Measurements from ENCODE around the gene NDUFA6. TPM values are rescaled to one million over a fixed set of nuclear protein-coding genes. Genes with fewer than 3 reads are reported as not detected.

Gene NDUFA6
- total and polyA plus RNA-seq, 3 donors from 2014 or later: 41.1 to 81.4 (median 53.3) TPM

- Histone ChIP-seq H3K36me3 (ENCODE audit: low read depth, missing control alignments) (no peaks in the 10 kb centered on the region), H3K4me1 (no peaks in the 10 kb centered on the region), H3K4me3 (no peak overlapping the region), H3K9me3 (no peaks in the 10 kb centered on the region), H3K27me3 (no peaks in the 10 kb centered on the region), H3K27ac (no peak overlapping the region)
- DNase-seq: no peak
- TF ChIP-seq POLR2A (IDR thresholded peaks at IDR 0.05): no peak
- TF ChIP-seq CTCF (IDR thresholded peaks at IDR 0.05): no peak
- intact Hi-C loops (cut with DNase I; ENCODE audit: low total_unique reads): no loop called here
- 95 to 96% methylated on average over 7 to 10 of the region's 10 CpGs for WGBS, 2 donors
Measured at GRCh38 chr22:42062506-42063170, 27.9 kb downstream of the NDUFA6 start.

GRCh38 chr22:42061041-42061440 lies 29.5 kb downstream of the NDUFA6 start:
- no peaks in the 10 kb centered on the region for H3K9me3 ChIP-seq
- no peak overlapping the region for H3K27ac ChIP-seq
- H3K36me3 ChIP-seq (ENCODE audit: low read depth, missing control alignments): no peaks in the 10 kb centered on the region
- H3K27me3 ChIP-seq: no peaks in the 10 kb centered on the region
- intact Hi-C loops (cut with DNase I; ENCODE audit: low total_unique reads): no loop called here
- DNase-seq: no peak
- TF ChIP-seq POLR2A (IDR thresholded peaks at IDR 0.05): no peak
- TF ChIP-seq CTCF (IDR thresholded peaks at IDR 0.05): no peak
- WGBS, 2 donors: 87 to 92% methylated on average over 6 to 7 of the region's 7 CpGs
- no peaks in the 10 kb centered on the region for H3K4me1 ChIP-seq
- no peak overlapping the region for H3K4me3 ChIP-seq

GRCh38 chr22:42060489-42060888 lies 30.1 kb downstream of the NDUFA6 start:
- TF ChIP-seq POLR2A (IDR thresholded peaks at IDR 0.05): no peak
- TF ChIP-seq CTCF (IDR thresholded peaks at IDR 0.05): no peak
- no peaks in the 10 kb centered on the region for H3K27me3 ChIP-seq
- no peak overlapping the region for H3K4me3 ChIP-seq
- H3K4me1 ChIP-seq: no peaks in the 10 kb centered on the region
- no peak for DNase-seq
- 93% methylated on average over 5 of the region's 5 CpGs; no CpG with 5 or more reads in 1 of the 2 donors for WGBS, 2 donors
- H3K36me3 ChIP-seq (ENCODE audit: low read depth, missing control alignments): no peaks in the 10 kb centered on the region
- no peak overlapping the region for H3K27ac ChIP-seq
- no peaks in the 10 kb centered on the region for H3K9me3 ChIP-seq
- intact Hi-C loops (cut with DNase I; ENCODE audit: low total_unique reads): no loop called here

- Histone ChIP-seq H3K27me3 (no peaks in the 10 kb centered on the region), H3K27ac (no peak overlapping the region), H3K4me3 (no peak overlapping the region), H3K36me3 (ENCODE audit: low read depth, missing control alignments) (no peaks in the 10 kb centered on the region), H3K9me3 (no peaks in the 10 kb centered on the region), H3K4me1 (no peaks in the 10 kb centered on the region)
- TF ChIP-seq POLR2A (IDR thresholded peaks at IDR 0.05) (no peak), CTCF (IDR thresholded peaks at IDR 0.05) (no peak)
- DNase-seq: no peak
- WGBS, 2 donors: 100% methylated on average over 1 of the region's 1 CpG
- intact Hi-C loops (cut with DNase I; ENCODE audit: low total_unique reads): no loop called here
Measured at GRCh38 chr22:42056757-42057511, 33.6 kb downstream of the NDUFA6 start.

Measured in testis (tissue), 3 donors.